Neutrophil (primary cell): Measurements from ENCODE around the gene CKM.

ENCODE experiments used
- H3K27ac ChIP-seq: fragments of 200-600 bp; sonication (generic); 2 replicates; pipeline ENCODE4 v1.5.1; 2016; ENCODE audit warnings: mild to moderate bottlenecking, moderate library complexity
- H3K27me3 ChIP-seq: fragments of 200-600 bp; sonication (generic); 2 replicates; pipeline ENCODE4 v1.6.0; 2016; ENCODE audit warnings: mild to moderate bottlenecking
- H3K36me3 ChIP-seq: fragments of 200-600 bp; sonication (generic); 2 replicates; pipeline ENCODE4 v1.5.1; 2017
- H3K4me1 ChIP-seq, 2 experiments: fragments of 200-600 bp in 1 of 2; sonication (generic) in 1 of 2; 1 replicate in 1 of 2; 2 replicates in 1 of 2; pipeline versions ENCODE4 v1.5.1 to v1.6.1; 2013 to 2016; ENCODE audit warnings: low read depth in 1 of 2, low read length in 1 of 2, mild to moderate bottlenecking in 1 of 2, moderate library complexity in 1 of 2; ENCODE audit not compliant: control insufficient read depth in 1 of 2, insufficient read depth in 1 of 2
- H3K4me3 ChIP-seq, 2 experiments: fragments of 200-600 bp in 1 of 2; sonication (generic) in 1 of 2; 1 replicate in 1 of 2; 2 replicates in 1 of 2; pipeline ENCODE4 v1.5.1; 2013 to 2016; ENCODE audit warnings: low read depth in 1 of 2, low read length in 1 of 2, mild to moderate bottlenecking in 1 of 2, moderate library complexity in 1 of 2
- H3K9me3 ChIP-seq: fragments of 200-600 bp; sonication (generic); 2 replicates; pipeline ENCODE4 v1.5.1; 2016
- TF ChIP-seq, protein P1 (sequence below): fragments of 200-600 bp; sonication (generic); IDR thresholded peaks from 2 replicates; pipeline ENCODE4 v1.5.1; 2016; ENCODE audit warnings: antibody characterized with exemption

CKM gene

GRCh38 chr19:45363861-45364459 is 41.3 kb upstream of the CKM start:
- no peak overlapping the region for H3K4me3 ChIP-seq
- no peaks in the 10 kb centered on the region for H3K27me3 ChIP-seq
- TF ChIP-seq, protein P1, sequence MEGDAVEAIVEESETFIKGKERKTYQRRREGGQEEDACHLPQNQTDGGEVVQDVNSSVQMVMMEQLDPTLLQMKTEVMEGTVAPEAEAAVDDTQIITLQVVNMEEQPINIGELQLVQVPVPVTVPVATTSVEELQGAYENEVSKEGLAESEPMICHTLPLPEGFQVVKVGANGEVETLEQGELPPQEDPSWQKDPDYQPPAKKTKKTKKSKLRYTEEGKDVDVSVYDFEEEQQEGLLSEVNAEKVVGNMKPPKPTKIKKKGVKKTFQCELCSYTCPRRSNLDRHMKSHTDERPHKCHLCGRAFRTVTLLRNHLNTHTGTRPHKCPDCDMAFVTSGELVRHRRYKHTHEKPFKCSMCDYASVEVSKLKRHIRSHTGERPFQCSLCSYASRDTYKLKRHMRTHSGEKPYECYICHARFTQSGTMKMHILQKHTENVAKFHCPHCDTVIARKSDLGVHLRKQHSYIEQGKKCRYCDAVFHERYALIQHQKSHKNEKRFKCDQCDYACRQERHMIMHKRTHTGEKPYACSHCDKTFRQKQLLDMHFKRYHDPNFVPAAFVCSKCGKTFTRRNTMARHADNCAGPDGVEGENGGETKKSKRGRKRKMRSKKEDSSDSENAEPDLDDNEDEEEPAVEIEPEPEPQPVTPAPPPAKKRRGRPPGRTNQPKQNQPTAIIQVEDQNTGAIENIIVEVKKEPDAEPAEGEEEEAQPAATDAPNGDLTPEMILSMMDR, result no peak
- no peaks in the 10 kb centered on the region for H3K4me1 ChIP-seq
- no peak overlapping the region for H3K27ac ChIP-seq
- H3K9me3 ChIP-seq, result no peaks in the 10 kb centered on the region
- peaks cover 7% of the 10 kb centered on the region for H3K36me3 ChIP-seq

- TF ChIP-seq, protein P1, result no peak
- H3K4me3 ChIP-seq, result no peak overlapping the region
- no peaks in the 10 kb centered on the region for H3K4me1 ChIP-seq
- H3K9me3 ChIP-seq, result no peaks in the 10 kb centered on the region
- peaks cover 7% of the 10 kb centered on the region for H3K36me3 ChIP-seq
- H3K27ac ChIP-seq, result no peak overlapping the region
- no peaks in the 10 kb centered on the region for H3K27me3 ChIP-seq
Observed at GRCh38 chr19:45362291-45362690, 39.6 kb upstream of the CKM start.

DNA sequence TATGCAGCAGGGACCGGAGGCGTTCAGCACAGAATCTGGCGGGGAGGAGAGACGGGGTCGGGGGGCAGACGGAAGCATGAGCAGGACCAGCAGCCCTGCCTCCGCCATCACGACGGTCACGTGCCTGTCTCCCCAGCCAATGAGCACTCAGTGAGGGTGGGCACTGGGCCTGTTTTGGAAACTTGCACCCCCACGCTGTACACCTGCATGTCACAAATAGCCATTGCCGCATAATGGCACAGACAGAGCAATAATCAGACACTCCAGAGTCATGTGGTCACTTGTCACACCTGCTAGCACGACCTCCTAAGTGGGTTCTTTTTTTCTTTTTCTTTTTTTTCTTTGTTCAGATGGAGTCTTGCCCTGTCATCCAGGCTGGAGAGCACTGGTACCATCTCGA is 38.9 kb upstream of the CKM start:
- Histone ChIP-seq H3K4me3 (no peak overlapping the region), H3K9me3 (no peaks in the 10 kb centered on the region), H3K4me1 (no peaks in the 10 kb centered on the region), H3K27ac (no peak overlapping the region), H3K27me3 (no peaks in the 10 kb centered on the region), H3K36me3 (peaks cover 7% of the 10 kb centered on the region)
- TF ChIP-seq, protein P1, result no peak

DNA sequence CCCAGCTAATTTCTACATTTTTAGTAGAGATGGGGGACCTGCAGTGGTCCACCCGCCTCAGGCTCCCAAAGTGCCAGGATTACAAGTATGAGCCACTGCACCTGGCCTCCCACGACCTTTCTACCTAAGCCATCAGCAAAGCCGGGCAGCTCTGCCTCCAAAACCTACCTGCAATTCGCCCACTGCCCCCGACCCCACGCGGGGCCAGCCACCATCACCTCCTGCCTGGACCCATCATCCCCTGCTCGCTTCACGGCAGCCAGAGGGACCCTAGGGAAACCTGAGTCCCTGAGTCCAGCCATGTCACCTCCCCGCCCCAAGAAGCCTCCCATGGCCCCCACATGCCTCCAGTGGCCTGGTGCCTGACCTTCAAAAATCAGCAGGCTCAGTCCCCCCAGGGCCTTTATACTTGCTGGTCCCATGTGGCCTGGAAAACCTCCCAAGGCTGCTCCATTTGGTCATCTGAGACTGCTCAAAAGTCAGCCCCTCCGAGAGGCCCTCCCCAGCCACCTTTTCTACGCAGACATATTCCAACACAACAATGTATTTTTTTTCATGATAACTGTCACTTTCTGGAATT is 35.6 kb upstream of the CKM start:
- peaks cover 5% of the 10 kb centered on the region for H3K36me3 ChIP-seq
- no peaks in the 10 kb centered on the region for H3K9me3 ChIP-seq
- TF ChIP-seq, protein P1, result no peak
- H3K27ac ChIP-seq, result no peak overlapping the region
- no peaks in the 10 kb centered on the region for H3K27me3 ChIP-seq
- H3K4me1 ChIP-seq, result no peaks in the 10 kb centered on the region
- H3K4me3 ChIP-seq, result no peak overlapping the region

GRCh38 chr19:45357445-45357783 is 34.7 kb upstream of the CKM start:
- Histone ChIP-seq H3K27ac (no peak overlapping the region), H3K9me3 (no peaks in the 10 kb centered on the region), H3K27me3 (no peaks in the 10 kb centered on the region), H3K4me3 (no peak overlapping the region), H3K4me1 (no peaks in the 10 kb centered on the region), H3K36me3 (peaks cover 11% of the 10 kb centered on the region)
- TF ChIP-seq, protein P1, result no peak
